Measurements from ENCODE around the gene RSPO3.

The RSPO3 gene

DNA sequence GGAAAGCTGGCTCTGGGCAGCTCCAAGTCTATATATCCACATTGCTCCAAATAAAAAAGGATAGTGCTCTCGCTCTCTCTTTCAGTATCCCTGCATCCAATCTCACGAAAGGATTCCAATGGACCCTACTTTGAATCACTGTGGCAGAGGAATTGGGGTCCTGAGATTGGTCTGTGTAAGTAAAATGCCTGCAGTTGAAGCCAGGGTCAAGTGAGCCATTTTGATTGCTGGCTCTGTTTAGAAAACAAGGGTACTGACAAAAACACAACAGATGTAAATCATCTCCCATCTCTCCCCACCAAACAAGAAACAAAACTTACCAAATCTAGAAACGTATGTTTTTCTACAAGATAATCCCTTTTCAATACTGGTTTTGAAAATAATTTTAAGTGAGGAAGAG lies 45.6 kb downstream of the RSPO3 start:
- DNase-seq, result no peak

- DNase-seq, result no peak
These were observed 46.1 kb downstream of the RSPO3 start for GRCh38 chr6:127164565-127164964.

DNA sequence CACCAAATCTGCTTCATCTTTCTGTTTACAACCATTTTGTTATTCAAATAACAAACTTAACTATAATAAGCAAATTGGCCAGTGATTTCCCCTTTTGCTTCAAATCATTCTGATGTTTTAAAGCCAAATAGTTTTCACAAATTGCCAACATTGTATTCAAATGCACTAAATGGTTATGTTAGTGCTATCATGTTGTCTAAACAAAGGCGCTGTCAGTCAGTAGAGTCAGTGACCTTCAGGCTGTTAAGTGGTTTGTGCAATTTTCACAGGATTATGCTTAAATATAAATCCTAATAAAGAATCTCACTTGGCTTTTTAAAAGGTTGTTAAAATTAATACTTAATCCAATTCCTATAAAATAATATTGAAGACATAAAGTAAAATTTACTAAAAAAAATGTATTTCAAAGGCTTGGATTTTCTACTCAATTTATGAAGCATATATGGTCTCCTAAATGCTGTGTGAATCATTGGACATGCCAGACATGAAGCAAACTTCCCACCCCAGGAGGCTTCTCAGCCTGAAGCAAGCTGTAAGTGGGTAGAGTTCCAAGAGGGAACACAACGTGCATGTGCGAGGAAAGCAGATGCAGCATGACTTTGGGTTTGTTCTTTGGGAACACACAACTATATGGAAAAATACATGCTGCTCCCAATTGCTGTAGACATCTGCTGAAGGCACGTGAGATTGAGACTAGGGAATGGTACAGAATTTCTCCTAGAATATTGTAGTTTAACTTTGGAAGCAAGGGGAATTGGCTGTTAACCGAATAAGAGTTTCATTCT lies 54.9 kb downstream of the RSPO3 start:
- DNase-seq, result no peak

- no peak for DNase-seq
These were observed 57.7 kb downstream of the RSPO3 start for GRCh38 chr6:127176146-127176545.

DNA sequence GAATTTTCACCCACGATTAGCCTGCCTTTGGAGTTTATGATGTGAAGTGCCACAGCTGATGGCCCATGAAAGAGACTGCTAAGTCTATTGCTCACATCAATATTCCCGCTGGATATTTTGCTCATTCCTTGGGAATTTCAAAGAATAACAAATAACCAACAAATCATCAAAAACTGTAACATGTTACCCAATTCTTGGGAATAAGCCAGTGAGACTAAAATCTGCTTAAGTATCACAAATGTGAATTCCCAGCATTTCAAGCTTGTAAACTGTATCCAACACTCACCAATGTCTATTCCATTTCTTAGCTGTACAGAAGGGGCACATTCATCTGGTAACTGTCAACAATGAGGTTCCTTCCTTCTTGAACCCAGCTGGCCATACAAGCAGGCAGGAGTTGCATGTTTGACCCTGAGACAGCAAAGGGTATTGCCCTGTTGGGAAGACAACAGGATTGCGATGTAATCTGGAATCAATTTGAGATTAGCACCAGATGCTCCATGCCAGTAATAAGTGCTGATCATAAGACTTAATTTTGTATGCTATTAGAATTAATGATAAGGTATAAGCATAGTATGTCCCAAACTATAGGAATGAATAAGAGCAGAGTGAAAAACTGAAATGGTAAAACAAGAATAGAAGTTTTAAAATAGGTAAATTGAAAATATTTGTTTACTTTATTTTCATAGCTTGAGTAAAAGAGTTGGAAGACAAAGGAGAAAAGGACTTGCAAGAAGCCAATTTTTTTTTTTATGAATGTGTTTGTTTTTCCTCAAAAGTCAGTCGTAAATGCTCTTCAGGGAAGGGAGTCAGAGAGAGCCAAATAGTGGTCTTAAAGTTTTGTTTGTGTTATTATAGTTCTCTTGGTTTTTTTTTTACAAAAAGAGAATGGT lies 58.8 kb downstream of the RSPO3 start:
- DNase-seq, result no peak

DNA sequence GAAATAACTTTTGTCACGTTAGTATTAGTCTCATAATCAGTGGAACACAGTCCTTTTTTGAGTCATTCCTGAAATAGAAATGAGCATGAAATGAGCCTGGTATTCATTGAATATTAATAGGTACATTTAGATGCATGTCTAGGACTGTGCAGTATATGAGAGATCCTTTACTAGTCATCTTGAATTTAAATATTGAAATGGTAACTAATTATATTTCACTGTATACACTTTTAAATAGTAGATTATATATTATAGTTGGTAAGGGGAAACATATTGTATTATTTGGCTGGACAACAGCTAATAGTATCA lies 59.4 kb downstream of the RSPO3 start:
- DNase-seq, result no peak

DNA sequence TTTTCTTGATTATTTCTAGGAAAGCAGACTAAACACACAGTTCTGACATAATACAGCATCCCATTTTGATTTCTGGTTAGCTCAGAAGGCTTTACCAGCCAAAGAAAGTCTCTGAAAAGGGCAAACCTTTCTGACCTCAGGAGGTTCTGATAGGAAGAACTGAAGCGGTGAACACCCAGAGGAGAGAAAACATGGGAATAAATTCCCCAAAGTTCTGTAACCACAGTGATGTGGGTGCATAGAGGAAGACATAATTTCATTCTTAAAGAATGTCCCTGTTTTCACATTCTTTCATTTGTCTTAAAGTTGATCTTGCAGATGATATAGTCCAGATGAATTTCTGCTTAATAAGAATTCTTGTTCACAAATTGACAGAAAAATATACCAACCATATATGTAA lies 60.3 kb downstream of the RSPO3 start:
- DNase-seq, result no peak

DNA sequence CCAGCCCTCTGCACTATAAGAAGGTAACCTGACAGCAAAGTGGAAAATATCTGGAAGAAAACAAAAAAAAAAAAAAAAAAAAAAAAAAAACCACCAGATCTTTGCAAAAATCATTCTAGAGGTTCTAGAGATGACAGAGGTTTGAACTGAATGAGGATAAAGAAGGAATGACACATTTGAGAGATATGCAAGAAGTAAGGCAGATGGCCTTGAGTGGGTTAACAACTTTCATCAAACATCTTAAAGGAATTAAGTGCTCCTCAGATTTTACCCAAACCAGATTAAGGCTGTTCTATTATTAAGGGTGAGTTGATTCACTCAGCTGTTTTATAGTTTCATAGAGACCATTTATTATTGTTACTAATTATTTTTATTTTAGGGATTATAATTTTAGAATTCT lies 62.0 kb downstream of the RSPO3 start:
- no peak for DNase-seq

DNA sequence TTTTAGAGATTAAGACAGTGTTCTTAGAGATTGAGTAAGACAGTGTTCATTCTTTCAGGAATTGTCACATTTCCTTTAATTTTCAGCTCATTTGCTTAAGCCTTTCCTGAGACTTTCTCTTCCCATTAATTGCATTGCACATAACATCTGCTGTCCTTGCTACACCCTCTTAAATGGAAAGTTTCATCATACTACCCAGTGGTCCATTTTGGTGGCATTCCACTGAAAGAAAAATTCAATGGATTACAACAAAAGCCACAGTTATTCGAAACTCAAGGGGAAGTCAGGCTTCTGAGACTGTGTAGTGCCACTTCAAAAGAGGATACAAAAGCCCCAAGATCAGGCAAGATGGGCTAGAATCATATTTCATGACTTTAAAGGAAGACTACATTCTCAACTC lies 64.0 kb downstream of the RSPO3 start:
- no peak for DNase-seq

DNA sequence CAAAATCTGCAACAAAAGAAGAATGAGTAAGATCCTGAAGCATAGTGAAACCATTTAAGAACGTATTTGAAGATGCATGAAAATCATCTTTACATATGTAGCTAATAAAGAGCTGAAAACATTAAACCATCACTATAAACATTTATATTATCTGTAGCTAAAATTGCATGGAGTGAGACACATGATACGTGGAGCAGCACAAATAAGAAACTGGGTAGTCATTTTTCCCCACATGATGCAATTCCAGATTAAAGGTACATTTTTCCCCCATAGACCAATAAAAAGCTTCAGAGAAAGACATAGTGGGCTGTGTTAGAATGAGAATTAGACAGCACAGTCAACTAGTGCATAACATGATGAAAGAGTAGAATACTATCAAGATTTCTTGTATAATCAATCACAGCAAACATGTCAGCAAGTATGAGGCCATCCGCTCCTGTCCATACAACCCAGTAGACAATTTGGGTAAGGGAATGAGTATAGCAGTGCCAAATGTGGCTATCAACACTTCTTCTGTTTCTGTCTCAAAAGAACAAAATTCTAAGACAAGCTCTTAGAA lies 67.0 kb downstream of the RSPO3 start:
- DNase-seq, result no peak

DNA sequence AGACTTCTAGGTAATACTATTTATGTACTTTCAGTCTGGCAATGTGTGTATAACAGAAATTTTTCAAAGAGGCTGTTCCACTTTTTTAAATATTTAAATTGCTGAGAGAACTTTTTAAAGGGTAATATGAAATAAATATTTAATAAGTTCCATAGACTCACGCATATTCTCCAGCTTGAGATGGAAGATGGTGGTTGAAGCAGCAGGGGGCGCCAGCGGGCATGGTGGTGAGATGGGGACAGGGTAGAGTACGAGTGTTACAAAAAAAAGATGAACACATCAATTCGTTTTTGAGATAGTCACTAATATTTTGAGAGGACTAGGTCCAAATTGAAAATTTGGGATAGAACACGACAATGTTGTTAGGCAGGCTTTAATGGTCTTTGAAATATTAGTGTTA lies 68.4 kb downstream of the RSPO3 start:
- peak; percentile 11 for DNase-seq

DNA sequence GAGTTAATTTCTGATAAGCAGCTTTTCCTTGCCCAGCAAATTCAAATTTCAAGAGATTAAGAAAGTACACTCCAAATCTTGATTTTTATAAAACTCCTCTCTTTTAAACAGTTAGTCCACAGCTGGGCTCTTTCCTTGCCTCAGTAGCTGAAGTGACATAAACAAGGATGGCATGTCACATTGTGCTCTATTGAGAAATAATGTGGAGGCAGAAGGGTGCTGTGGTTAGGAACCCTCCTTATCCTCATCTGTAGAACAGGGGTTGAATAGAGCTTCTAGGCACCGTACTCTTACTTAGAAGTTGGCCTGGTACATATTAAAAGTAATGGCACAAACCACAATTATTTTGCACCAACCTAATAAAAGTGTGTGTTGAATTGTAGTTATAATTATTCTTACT lies 70.3 kb downstream of the RSPO3 start:
- DNase-seq, result no peak

GRCh38 chr6:127190552-127190951 lies 72.1 kb downstream of the RSPO3 start:
- DNase-seq, result no peak

DNA sequence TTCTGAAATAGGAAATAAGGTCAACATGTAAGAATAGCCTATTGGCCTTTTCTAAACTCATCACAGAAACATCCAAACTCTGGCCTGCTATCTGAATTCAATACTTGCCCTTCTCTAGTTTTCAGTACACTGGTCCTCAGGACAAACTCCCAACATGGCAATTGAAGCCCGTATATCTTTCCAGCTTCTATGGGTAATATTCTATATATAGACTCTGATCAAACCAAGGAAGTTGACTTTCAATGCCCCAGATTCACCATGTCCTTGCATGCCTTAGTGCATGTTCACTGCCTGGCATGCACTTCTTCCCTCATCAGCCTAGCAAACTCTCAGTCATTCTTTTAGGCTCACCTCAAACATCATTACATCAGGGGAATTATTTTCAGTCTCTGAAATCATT lies 73.2 kb downstream of the RSPO3 start:
- no peak for DNase-seq

- DNase-seq, result no peak
These were observed 74.6 kb downstream of the RSPO3 start for GRCh38 chr6:127192911-127193541.

- DNase-seq, result no peak
These were observed 77.4 kb downstream of the RSPO3 start for GRCh38 chr6:127195833-127196232.

- DNase-seq, result no peak
These were observed 80.1 kb downstream of the RSPO3 start for GRCh38 chr6:127198549-127198948.

DNA sequence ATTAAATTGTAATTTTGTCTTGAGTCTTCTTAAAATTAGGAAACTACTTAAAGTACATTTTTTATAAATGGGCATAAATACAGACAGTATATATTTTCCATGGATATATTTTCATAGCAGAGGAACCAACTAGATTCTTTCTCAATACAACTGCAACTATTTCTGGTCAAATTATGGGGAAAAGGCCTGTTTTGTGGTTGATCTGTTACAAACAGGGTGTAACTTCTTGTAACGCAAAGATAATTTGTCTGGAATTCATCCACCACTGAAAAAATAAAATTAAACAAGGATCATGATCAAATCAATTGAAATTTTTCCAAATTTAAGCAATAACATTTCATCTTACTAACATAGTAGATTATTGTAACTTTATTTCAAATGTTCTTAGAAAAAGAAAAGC lies 81.0 kb downstream of the RSPO3 start:
- no peak for DNase-seq

- no peak for DNase-seq
These were observed 81.6 kb downstream of the RSPO3 start for GRCh38 chr6:127200114-127200513.

- no peak for DNase-seq
These were observed 82.8 kb downstream of the RSPO3 start for GRCh38 chr6:127201321-127201720.

DNA sequence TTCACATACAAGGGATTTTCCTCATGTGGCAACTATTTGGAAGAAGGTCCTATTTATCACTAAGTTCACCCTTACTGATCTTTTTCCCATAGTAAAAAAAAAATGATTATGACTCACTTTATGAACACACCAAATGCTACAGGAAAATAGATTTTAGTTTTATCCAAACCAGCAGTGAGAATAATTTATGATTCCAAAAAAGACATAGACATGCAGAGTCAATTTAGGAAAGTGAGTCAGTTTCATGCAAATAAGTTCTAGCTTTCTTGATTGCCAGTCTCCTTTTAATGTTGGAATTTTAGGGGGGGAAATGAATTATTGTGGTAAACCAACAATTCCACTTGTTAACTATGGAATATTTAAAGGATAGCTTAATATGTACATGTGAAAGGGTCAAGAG lies 84.2 kb downstream of the RSPO3 start:
- no peak for DNase-seq

- DNase-seq, result no peak
These were observed 85.8 kb downstream of the RSPO3 start for GRCh38 chr6:127204281-127204680.

DNA sequence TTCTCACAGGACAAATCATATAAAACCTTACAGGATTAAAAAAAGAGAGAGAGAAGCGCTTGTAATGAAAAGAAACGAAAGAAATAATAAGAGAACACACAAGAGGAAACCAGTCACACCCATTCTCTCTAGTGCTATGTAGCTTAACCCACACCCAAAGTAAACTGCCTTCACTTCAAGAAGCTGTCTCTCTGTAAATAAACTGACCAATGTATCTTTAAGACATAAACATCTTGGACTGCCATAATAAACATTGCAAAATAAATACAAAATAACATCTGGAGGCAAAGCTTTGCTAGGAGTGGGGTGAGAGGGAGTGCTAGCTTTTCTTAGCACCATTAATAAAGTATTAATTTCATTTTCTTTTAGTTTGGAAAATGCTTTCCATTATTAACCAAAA lies 86.6 kb downstream of the RSPO3 start:
- DNase-seq, result no peak

Data from activated gamma-delta T cell treated with Interleukin-2 at 50 U/mL for 16 hours (primary cell).